BLaER1 (cell line): ENCODE results near the gene HCN1.

ENCODE experiments used
- H3K27ac ChIP-seq: shearing (Covaris generic); formaldehyde crosslinking; 2 replicates; pipeline ENCODE4 v1.8.1; 2022
- H3K27me3 ChIP-seq: shearing (Covaris generic); formaldehyde crosslinking; 2 replicates; pipeline ENCODE4 v1.8.1; 2022
- H3K36me3 ChIP-seq: shearing (Covaris generic); formaldehyde crosslinking; 2 replicates; pipeline ENCODE4 v1.8.1; 2022
- H3K4me1 ChIP-seq: shearing (Covaris generic); formaldehyde crosslinking; 2 replicates; pipeline ENCODE4 v1.8.1; 2022
- H3K4me2 ChIP-seq: shearing (Covaris generic); formaldehyde crosslinking; 2 replicates; pipeline ENCODE4 v1.8.1; 2022
- H3K4me3 ChIP-seq: shearing (Covaris generic); formaldehyde crosslinking; 2 replicates; pipeline ENCODE4 v1.8.1; 2022
- H3K9ac ChIP-seq: shearing (Covaris generic); formaldehyde crosslinking; 2 replicates; pipeline ENCODE4 v1.8.1; 2022
- H3K9me3 ChIP-seq: shearing (Covaris generic); formaldehyde crosslinking; 2 replicates; pipeline ENCODE4 v1.8.1; 2022
- H4K20me1 ChIP-seq: shearing (Covaris generic); formaldehyde crosslinking; 2 replicates; pipeline ENCODE4 v1.8.1; 2022
- Cebpa-rat ChIP-seq: shearing (Covaris generic); IDR thresholded peaks from 2 replicates; pipeline ENCODE4 v1.8.1; 2022

HCN1 gene

DNA sequence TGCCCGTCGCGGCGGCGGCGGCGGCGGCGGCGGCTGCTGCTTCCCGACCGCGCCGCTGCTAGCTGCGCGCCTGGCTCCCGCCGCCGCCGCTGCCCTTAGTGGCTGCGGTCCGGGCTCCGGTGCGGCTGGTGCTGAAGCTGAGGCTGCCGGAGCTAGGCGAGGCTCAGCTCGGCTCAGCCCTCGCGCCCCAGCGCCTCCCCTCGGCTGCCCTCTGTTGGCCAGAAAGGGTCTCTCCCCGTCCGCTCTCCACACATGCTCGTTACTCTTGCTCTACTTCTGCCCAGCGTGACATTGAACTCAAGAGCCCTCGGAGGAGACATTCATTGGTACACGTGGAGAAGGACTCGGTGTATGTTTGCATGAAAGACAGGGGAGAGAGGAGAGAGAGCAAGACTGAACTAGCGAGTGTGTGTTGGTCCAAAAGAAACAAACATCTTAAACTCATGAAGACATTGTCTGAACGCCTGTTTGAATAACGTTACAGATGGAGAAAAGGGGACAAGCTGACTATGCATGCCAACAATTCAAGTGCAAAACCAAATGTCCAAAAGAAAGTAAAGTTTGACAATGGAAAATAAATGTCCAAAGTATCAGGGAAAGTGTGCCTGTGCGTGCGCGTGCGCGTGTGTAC is at the start of gene HCN1:
Gene HCN1 (minus strand): TSS at position 175 of the 631 bp plus-strand sequence.
- H3K36me3 ChIP-seq: no peaks in the 10 kb centered on the region
- H3K9ac ChIP-seq: no peak within 1 kb of the TSS
- H3K9me3 ChIP-seq: peaks cover 19% of the 10 kb centered on the region
- no peaks in the 10 kb centered on the region for H3K27me3 ChIP-seq
- H3K4me2 ChIP-seq: no peak within 1 kb of the TSS
- no peak for TF ChIP-seq Cebpa-rat
- no peaks in the 10 kb centered on the region for H4K20me1 ChIP-seq
- no peak within 1 kb of the TSS for H3K27ac ChIP-seq
- H3K4me1 ChIP-seq: no peaks in the 10 kb centered on the region
- no peak within 1 kb of the TSS for H3K4me3 ChIP-seq

GRCh38 chr5:45741110-45741509 is 44.9 kb upstream of the HCN1 start:
- H3K36me3 ChIP-seq: no peaks in the 10 kb centered on the region
- H3K27me3 ChIP-seq: no peaks in the 10 kb centered on the region
- H3K4me1 ChIP-seq: peaks cover 14% of the 10 kb centered on the region
- no peak overlapping the region for H3K4me3 ChIP-seq
- H3K9ac ChIP-seq: no peak overlapping the region
- no peak overlapping the region for H3K27ac ChIP-seq
- H3K9me3 ChIP-seq: no peaks in the 10 kb centered on the region
- H3K4me2 ChIP-seq: no peak overlapping the region
- H4K20me1 ChIP-seq: no peaks in the 10 kb centered on the region
- no peak for TF ChIP-seq Cebpa-rat

DNA sequence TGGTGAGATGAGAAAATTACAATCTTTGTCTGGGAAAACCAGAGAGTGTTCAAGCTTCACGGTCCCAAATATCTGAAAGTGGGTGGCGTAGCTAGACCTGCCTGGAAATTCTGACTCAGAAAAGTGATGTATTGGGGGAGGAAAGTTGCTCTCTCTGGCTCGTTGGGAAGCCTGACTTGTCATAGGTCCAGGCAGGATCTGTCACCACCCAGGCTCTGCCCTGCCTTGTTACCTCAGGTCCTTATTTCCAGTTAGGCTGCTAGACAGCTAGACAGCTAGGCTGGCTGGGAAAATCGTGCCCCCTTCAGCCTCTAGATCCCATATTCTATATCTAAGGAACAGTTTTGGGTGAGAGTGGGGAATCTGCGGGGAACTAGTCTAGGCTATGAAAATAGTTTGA is 41.0 kb upstream of the HCN1 start:
- no peak overlapping the region for H3K9ac ChIP-seq
- no peak overlapping the region for H3K27ac ChIP-seq
- peaks cover 14% of the 10 kb centered on the region for H3K4me1 ChIP-seq
- TF ChIP-seq Cebpa-rat: no peak
- no peaks in the 10 kb centered on the region for H3K9me3 ChIP-seq
- H3K27me3 ChIP-seq: no peaks in the 10 kb centered on the region
- no peaks in the 10 kb centered on the region for H4K20me1 ChIP-seq
- H3K36me3 ChIP-seq: no peaks in the 10 kb centered on the region
- no peak overlapping the region for H3K4me3 ChIP-seq
- H3K4me2 ChIP-seq: no peak overlapping the region

- no peak for TF ChIP-seq Cebpa-rat
Measured at GRCh38 chr5:45725537-45725936, 29.4 kb upstream of the HCN1 start.

DNA sequence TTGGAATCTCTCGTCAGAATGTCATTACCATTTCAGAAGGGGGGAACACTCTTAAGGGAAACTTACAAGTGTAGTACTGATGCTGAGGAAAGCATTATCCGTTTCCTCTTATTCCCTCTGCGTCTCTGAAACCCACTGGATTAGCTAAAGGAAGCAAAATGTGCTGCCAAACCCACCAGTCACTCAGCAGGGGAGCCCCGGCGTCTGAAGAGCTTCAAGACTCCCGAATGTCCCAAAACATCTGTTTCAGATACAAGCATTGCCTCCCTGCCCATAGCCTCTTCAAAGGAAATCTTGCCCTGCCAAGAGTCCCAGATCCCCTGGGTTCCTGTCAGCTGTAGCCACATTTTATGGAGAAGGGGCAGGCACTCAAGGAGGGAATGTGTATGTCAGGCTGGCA is 1.0 kb upstream of the HCN1 start:
- Histone ChIP-seq H4K20me1 (no peaks in the 10 kb centered on the region), H3K27me3 (no peaks in the 10 kb centered on the region), H3K4me1 (no peaks in the 10 kb centered on the region), H3K9ac (no peak overlapping the region), H3K4me2 (no peak overlapping the region), H3K4me3 (no peak overlapping the region), H3K36me3 (no peaks in the 10 kb centered on the region), H3K27ac (no peak overlapping the region), H3K9me3 (peaks cover 19% of the 10 kb centered on the region)
- no peak for TF ChIP-seq Cebpa-rat

More at GRCh38 chr5:45725537-45725936, 29.4 kb upstream of the HCN1 start:
- H3K9me3 ChIP-seq: no peaks in the 10 kb centered on the region
- no peaks in the 10 kb centered on the region for H3K4me1 ChIP-seq
- no peak overlapping the region for H3K9ac ChIP-seq
- no peak overlapping the region for H3K4me3 ChIP-seq
- H4K20me1 ChIP-seq: no peaks in the 10 kb centered on the region
- no peak overlapping the region for H3K27ac ChIP-seq
- no peaks in the 10 kb centered on the region for H3K36me3 ChIP-seq
- no peaks in the 10 kb centered on the region for H3K27me3 ChIP-seq
- H3K4me2 ChIP-seq: no peak overlapping the region

DNA sequence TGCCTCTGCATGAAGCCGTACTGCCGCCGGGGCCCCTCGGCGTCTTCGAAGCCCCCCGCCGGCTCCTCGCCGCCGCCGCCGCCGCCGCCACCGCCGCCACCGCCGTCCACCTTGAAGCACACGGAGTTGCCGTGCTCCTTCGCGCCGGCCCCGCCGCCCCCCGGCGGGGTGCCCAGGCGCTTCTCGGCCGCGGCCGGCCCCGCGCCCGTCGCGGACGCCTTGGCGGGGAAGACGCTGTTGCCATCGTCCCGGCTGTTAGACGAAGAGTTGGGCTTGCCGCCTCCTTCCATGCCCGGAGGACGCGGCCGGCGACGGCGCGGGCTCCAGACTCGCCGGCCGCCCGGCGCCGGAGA is 400 bp downstream of the HCN1 start:
- TF ChIP-seq Cebpa-rat: no peak
- no peaks in the 10 kb centered on the region for H3K4me1 ChIP-seq
- no peak overlapping the region for H3K4me2 ChIP-seq
- H3K4me3 ChIP-seq: no peak overlapping the region
- H4K20me1 ChIP-seq: no peaks in the 10 kb centered on the region
- no peak overlapping the region for H3K9ac ChIP-seq
- H3K27ac ChIP-seq: no peak overlapping the region
- H3K9me3 ChIP-seq: peaks cover 19% of the 10 kb centered on the region
- H3K36me3 ChIP-seq: no peaks in the 10 kb centered on the region
- H3K27me3 ChIP-seq: no peaks in the 10 kb centered on the region

DNA sequence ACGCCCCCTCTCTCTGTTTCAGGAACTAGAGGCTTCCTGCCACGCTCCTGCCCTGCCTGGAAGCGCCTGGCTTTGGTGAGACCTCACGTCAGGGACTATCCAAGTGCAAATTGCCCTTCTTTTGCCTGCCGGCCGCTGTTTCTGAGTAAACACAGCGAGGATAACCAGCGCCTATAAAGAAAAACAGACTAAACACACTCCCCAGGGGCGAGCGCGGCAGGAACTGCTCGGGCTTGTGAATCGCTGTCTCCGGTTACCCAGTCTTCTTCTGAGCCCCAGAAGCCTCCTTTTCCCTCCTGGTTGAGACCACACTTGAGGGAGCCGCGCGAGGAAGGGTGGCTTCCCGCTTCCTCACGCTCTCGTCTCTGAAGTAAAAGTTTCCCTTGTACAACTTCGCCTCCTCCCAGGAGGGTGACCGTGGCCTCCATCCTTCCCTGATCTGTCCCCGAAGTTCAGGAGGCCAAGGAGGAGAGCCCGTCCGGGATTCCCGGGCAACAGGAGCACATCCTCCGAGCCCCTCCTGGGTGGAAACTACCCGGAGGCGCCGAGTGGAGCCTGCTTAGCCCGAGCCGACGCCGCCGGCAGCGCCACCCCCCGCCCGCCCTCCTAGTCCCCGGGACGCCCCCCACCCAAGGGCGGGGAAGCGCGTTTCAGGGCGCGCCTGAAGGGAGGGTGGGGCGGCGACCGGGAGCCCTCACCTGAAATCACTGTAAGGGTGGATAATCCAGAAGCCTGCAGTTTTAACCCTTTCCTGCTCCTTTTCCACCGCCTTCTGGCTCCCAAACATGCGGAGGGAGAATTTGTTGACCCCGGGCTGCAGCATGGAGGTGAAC is 993 bp downstream of the HCN1 start:
- no peak for TF ChIP-seq Cebpa-rat
- H3K9me3 ChIP-seq: peaks cover 19% of the 10 kb centered on the region
- no peaks in the 10 kb centered on the region for H3K4me1 ChIP-seq
- H3K27me3 ChIP-seq: no peaks in the 10 kb centered on the region
- H3K4me3 ChIP-seq: no peak overlapping the region
- no peak overlapping the region for H3K4me2 ChIP-seq
- H3K27ac ChIP-seq: no peak overlapping the region
- no peak overlapping the region for H3K9ac ChIP-seq
- H4K20me1 ChIP-seq: no peaks in the 10 kb centered on the region
- no peaks in the 10 kb centered on the region for H3K36me3 ChIP-seq

DNA sequence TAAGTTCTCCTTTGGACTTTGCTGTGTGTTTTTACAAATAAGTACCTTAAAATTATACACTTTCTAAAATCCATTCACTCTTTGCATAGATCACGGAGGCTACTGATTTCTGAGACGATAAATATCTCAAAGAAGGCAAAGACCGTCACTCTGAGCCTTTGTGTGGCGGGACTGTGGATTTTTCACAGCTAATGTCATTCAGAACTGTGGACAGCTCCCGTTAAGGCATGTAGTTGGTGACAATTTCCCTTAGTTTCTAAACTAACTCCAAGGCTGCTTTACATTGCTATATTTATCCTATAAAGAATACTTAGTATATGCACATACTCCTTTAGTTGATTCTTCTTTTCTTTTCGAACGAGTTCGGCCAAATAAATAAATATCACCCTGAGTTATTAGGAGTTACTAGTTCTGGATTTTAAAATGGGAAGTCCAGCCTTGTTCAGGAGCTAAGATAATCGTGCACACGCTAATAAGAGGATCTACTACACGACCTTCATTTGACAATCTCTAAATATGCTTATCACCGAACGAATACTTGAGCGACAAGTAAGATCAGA is 1.8 kb downstream of the HCN1 start:
- TF ChIP-seq Cebpa-rat: no peak
- Histone ChIP-seq H3K36me3 (no peaks in the 10 kb centered on the region), H3K9ac (no peak overlapping the region), H4K20me1 (no peaks in the 10 kb centered on the region), H3K9me3 (peaks cover 19% of the 10 kb centered on the region), H3K4me2 (no peak overlapping the region), H3K4me1 (no peaks in the 10 kb centered on the region), H3K4me3 (no peak overlapping the region), H3K27me3 (no peaks in the 10 kb centered on the region), H3K27ac (no peak overlapping the region)

GRCh38 chr5:45692481-45692880 is 3.7 kb downstream of the HCN1 start:
- H3K4me2 ChIP-seq: no peak overlapping the region
- H3K9me3 ChIP-seq: peaks cover 19% of the 10 kb centered on the region
- no peak overlapping the region for H3K27ac ChIP-seq
- no peaks in the 10 kb centered on the region for H4K20me1 ChIP-seq
- no peak overlapping the region for H3K4me3 ChIP-seq
- TF ChIP-seq Cebpa-rat: no peak
- no peaks in the 10 kb centered on the region for H3K4me1 ChIP-seq
- H3K27me3 ChIP-seq: no peaks in the 10 kb centered on the region
- no peaks in the 10 kb centered on the region for H3K36me3 ChIP-seq
- no peak overlapping the region for H3K9ac ChIP-seq

GRCh38 chr5:45691656-45692055 is 4.5 kb downstream of the HCN1 start:
- TF ChIP-seq Cebpa-rat: no peak
- Histone ChIP-seq H3K4me3 (no peak overlapping the region), H3K27me3 (no peaks in the 10 kb centered on the region), H3K36me3 (no peaks in the 10 kb centered on the region), H3K27ac (no peak overlapping the region), H3K4me1 (no peaks in the 10 kb centered on the region), H4K20me1 (no peaks in the 10 kb centered on the region), H3K9ac (no peak overlapping the region), H3K4me2 (no peak overlapping the region), H3K9me3 (peaks cover 19% of the 10 kb centered on the region)
